ENCODE results near the gene PLCB4. TPM values are rescaled to one million over a fixed set of nuclear protein-coding genes. Genes with fewer than 3 reads are reported as not detected.

Gene PLCB4
- total RNA-seq, 4 donors from 2014 or later: 3.5 to 30.5 (median 17.5) TPM

- no peaks in the 10 kb centered on the region for H3K27me3 ChIP-seq
- no peaks in the 10 kb centered on the region for H3K4me1 ChIP-seq
- H3K9me3 ChIP-seq: no peaks in the 10 kb centered on the region
- H3K27ac ChIP-seq: no peak overlapping the region
- H3K4me3 ChIP-seq: no peak overlapping the region
- TF ChIP-seq POLR2A (IDR thresholded peaks at IDR 0.05) (no peak), CTCF (IDR thresholded peaks at IDR 0.05) (no peak)
- H3K36me3 ChIP-seq: no peaks in the 10 kb centered on the region
- DNase-seq: no peak
Observed at GRCh38 chr20:9059931-9060330, 9.0 kb upstream of the PLCB4 start.

DNA sequence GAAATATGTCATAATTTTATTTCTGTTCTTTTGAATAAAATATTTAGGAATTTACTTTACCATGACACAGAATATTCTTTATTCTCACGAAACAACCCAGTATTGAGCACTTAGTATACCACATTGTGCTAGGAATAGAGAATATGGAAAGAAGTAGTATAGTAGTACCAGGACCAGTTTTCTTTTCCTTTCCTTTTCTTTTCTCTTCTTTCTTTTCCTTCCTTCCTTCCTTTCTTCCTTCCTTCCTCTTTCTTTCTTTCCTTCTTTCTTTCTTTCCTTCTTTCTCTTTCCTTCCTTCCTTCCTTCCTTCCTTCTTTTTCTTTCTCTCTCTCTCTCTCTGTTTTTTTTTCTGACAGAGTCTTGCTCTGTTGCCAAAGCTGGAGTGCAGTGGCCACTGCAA is 7.5 kb upstream of the PLCB4 start:
- TF ChIP-seq CTCF (IDR thresholded peaks at IDR 0.05) (no peak), POLR2A (IDR thresholded peaks at IDR 0.05) (no peak)
- no peak for DNase-seq
- Histone ChIP-seq H3K27me3 (no peaks in the 10 kb centered on the region), H3K36me3 (no peaks in the 10 kb centered on the region), H3K4me1 (no peaks in the 10 kb centered on the region), H3K4me3 (no peak overlapping the region), H3K27ac (no peak overlapping the region), H3K9me3 (no peaks in the 10 kb centered on the region)

DNA sequence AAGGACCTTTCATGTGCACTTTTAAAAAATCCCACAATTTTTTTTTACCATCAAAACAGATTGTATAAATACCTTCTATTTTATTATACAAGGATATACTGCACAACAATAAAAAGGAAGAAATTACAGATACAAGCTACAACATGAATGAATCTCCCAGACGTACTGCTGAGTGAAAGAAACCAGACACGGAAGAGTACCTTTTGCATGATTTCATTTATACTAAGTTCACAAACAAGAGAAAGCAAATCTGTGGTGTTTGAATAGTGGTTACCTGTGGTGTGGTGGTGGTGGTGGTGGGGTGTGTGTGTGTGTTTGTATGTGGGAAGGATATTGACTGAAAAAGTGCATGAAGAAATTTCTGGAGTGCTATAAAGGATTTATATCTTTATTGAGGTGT is 6.8 kb upstream of the PLCB4 start:
- Histone ChIP-seq H3K4me3 (no peak overlapping the region), H3K9me3 (no peaks in the 10 kb centered on the region), H3K36me3 (no peaks in the 10 kb centered on the region), H3K27me3 (no peaks in the 10 kb centered on the region), H3K4me1 (no peaks in the 10 kb centered on the region), H3K27ac (no peak overlapping the region)
- no peak for DNase-seq
- TF ChIP-seq CTCF (IDR thresholded peaks at IDR 0.05) (no peak), POLR2A (IDR thresholded peaks at IDR 0.05) (no peak)

DNA sequence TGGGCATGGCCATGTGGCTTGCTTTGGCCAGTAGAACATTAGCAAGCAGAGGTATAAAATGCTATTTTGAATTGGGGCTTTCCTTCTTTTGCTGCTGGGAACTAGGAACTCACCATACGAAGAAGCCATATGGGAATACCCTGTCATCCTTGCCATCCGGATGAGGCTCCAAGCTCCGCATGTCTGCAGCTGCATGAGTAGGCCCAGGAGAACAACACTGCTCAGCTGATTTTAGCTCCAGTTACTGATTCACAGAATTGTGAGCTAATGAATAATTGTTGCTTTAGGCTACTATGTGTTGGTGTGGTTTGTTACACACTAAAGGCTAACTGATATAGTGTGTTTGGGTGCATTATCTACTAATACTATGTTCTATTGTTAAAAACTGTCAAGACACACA is 2.7 kb upstream of the PLCB4 start:
- no peaks in the 10 kb centered on the region for H3K9me3 ChIP-seq
- TF ChIP-seq CTCF (IDR thresholded peaks at IDR 0.05): no peak
- no peak for TF ChIP-seq POLR2A (IDR thresholded peaks at IDR 0.05)
- no peak overlapping the region for H3K27ac ChIP-seq
- H3K4me1 ChIP-seq: peaks cover 0 to 16% (median 0%) of the 10 kb centered on the region in 4 donors
- H3K4me3 ChIP-seq: no peak overlapping the region
- no peaks in the 10 kb centered on the region for H3K27me3 ChIP-seq
- H3K36me3 ChIP-seq: no peaks in the 10 kb centered on the region
- no peak for DNase-seq

DNA sequence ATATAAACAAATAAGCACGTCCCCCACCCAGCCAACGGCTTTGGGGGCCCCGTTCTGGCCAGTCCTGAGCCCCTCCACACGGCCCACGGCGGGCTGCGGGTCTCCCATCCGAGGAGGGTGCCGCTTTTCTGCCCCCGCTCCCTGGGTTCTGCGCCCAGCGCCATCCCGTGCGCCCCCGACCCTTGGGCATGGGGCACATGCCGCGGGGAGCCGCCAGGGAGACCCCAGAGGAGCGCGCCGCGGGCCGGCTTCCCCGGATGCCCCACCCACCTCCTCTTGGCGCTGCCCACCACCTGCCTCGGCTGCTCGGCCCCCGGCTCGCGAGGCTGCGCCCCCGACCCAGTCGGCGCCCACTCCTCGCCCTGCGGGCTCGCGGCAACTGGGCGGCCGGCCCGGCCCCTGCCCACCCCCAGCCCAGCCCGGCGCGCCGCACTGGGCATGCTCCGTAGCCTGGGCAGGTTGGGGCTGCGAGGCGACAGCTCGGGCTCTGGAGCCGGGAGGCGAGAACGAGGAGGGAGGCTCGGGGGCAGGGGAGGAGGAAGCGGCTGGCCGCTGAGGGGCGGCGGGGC is 570 bp upstream of the PLCB4 start:
- no peaks in the 10 kb centered on the region for H3K9me3 ChIP-seq

More for the DNA sequence above, 570 bp upstream of the PLCB4 start:
- H3K27ac ChIP-seq: peak overlapping the region; percentile 52 to 85 (median 70)
- peaks cover 0 to 16% (median 0%) of the 10 kb centered on the region in 4 donors for H3K4me1 ChIP-seq
- H3K36me3 ChIP-seq: no peaks in the 10 kb centered on the region
- no peaks in the 10 kb centered on the region for H3K27me3 ChIP-seq
- no peak for TF ChIP-seq POLR2A (IDR thresholded peaks at IDR 0.05)
- TF ChIP-seq CTCF (IDR thresholded peaks at IDR 0.05): no peak
- H3K4me3 ChIP-seq: peak overlapping the region; percentile 37 to 75 (median 56)
- DNase-seq: peak in 1 of 3 donors; percentile 54
